Neural progenitor cell (in vitro differentiated cells): ENCODE results near the gene SOBP. TPM values are rescaled to one million over a fixed set of nuclear protein-coding genes. Genes with fewer than 3 reads are reported as not detected.
A peak's percentile ranks its signal among the peaks of the same experiment; 100 is the strongest.

Source experiments
- DNase-seq: peaks from one replicate; pipeline ENCODE4 v3.0.0-alpha.2; 2016; ENCODE audit warnings: low spot score
- H2AFZ ChIP-seq: fragments of 200-600 bp; sonication (generic); replicated peaks from 2 replicates; pipeline ENCODE4 v1.6.1; 2016; ENCODE audit warnings: antibody characterized with exemption
- H3F3A ChIP-seq: fragments of 200-600 bp; sonication (generic); 2 replicates; pipeline ENCODE4 v1.6.1; 2016; ENCODE audit warnings: antibody characterized with exemption, low read depth
- H3K27ac ChIP-seq: fragments of 200-600 bp; sonication (generic); 2 replicates; pipeline ENCODE4 v1.5.1; 2016; ENCODE audit warnings: mild to moderate bottlenecking
- H3K27me3 ChIP-seq: fragments of 200-600 bp; sonication (generic); 2 replicates; pipeline ENCODE4 v1.6.1; 2016; ENCODE audit warnings: mild to moderate bottlenecking, moderate library complexity
- H3K36me3 ChIP-seq: fragments of 200-600 bp; sonication (generic); 2 replicates; pipeline ENCODE4 v1.5.1; 2016
- H3K4me1 ChIP-seq: fragments of 200-600 bp; sonication (generic); 2 replicates; pipeline ENCODE4 v1.6.1; 2016; ENCODE audit warnings: mixed run types
- H3K4me2 ChIP-seq: fragments of 200-600 bp; sonication (generic); 2 replicates; pipeline ENCODE4 v1.6.1; 2016
- H3K4me3 ChIP-seq: fragments of 200-600 bp; sonication (generic); 2 replicates; pipeline ENCODE4 v1.5.1; 2016
- H3K79me2 ChIP-seq: fragments of 200-600 bp; sonication (generic); 2 replicates; pipeline ENCODE4 v1.6.1; 2016; ENCODE audit warnings: low read depth
- H3K9ac ChIP-seq: fragments of 200-600 bp; sonication (generic); 2 replicates; pipeline ENCODE4 v1.6.1; 2016
- H3K9me3 ChIP-seq: fragments of 200-600 bp; sonication (generic); 2 replicates; pipeline ENCODE4 v1.5.1; 2016; ENCODE audit warnings: low read depth
- H4K20me1 ChIP-seq: fragments of 200-600 bp; sonication (generic); 2 replicates; pipeline ENCODE4 v1.6.1; 2016; ENCODE audit warnings: low read depth
- H3K27ac Mint-ChIP-seq: 3 replicates; pipeline ENCODE4 v1.8.0; 2021; ENCODE audit warnings: mixed read lengths
- H3K27me3 Mint-ChIP-seq: 2 replicates; pipeline ENCODE4 v1.8.0; 2022; ENCODE audit warnings: low read depth, mild to moderate bottlenecking, inconsistent platforms, moderate library complexity, mixed read lengths; ENCODE audit not compliant: insufficient read depth
- H3K36me3 Mint-ChIP-seq: 3 replicates; pipeline ENCODE4 v1.8.0; 2021; ENCODE audit warnings: mixed read lengths
- H3K4me1 Mint-ChIP-seq: 3 replicates; pipeline ENCODE4 v1.8.0; 2021; ENCODE audit warnings: mixed read lengths
- H3K4me3 Mint-ChIP-seq: 3 replicates; pipeline ENCODE4 v1.8.0; 2021; ENCODE audit warnings: mild to moderate bottlenecking, moderate library complexity, mixed read lengths
- H3K9me3 Mint-ChIP-seq: 3 replicates; pipeline ENCODE4 v1.8.0; 2020; ENCODE audit warnings: mixed read lengths
- CTCF ChIP-seq: fragments of 200-600 bp; sonication (generic); IDR thresholded peaks from 2 replicates; pipeline ENCODE4 v1.5.1; 2017; ENCODE audit warnings: antibody characterized with exemption, mild to moderate bottlenecking
- EZH2 ChIP-seq: fragments of 200-600 bp; sonication (generic); IDR thresholded peaks from 2 replicates; pipeline ENCODE4 v1.6.1; 2017; ENCODE audit warnings: antibody characterized with exemption, mild to moderate bottlenecking, moderate library complexity
- EZH2phosphoT487 ChIP-seq: fragments of 200-600 bp; sonication (generic); IDR thresholded peaks from 2 replicates; pipeline ENCODE4 v1.6.1; 2017; ENCODE audit warnings: antibody characterized with exemption
- total RNA-seq: library from RNA; depleted of rRNA; stranded (reverse); fragments of >200 nt; gene quantifications from 2 replicates; pipeline ENCODE4 v1.2.3, GENCODE V29; 2015; ENCODE audit warnings: low replicate concordance

SOBP gene
- total RNA-seq, 1 donor from 2014 or later, result 12.6 TPM

DNA sequence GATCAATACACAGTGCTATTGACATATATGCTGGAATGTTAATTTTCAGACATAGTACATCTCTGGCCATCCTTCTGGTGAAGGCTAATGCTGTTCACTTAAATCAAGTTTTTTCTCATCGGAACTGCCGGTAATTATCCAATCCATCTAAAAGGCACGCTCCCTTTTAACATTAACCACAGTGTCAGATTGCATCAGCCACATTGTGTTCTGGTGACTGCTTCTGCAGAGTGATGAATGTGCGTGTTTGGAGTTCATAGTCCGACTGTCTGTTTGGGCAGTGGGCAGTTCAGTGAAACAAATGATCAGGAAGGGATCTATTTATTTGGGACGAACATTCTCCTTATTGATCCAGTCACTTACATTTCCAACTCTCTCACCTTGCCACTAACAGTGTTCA, 49.5 kb downstream of the SOBP start:
- Histone ChIP-seq H3K36me3 (no peaks in the 10 kb centered on the region), H3K9me3 (no peaks in the 10 kb centered on the region), H2AFZ (no peak overlapping the region), H3K9ac (no peak overlapping the region), H3K4me2 (no peak overlapping the region), H3K27me3 (no peaks in the 10 kb centered on the region), H3K4me3 (no peak overlapping the region), H3K79me2 (peaks cover 3% of the 10 kb centered on the region), H4K20me1 (peaks cover 4% of the 10 kb centered on the region), H3K4me1 (peaks cover 59% of the 10 kb centered on the region), H3K27ac (no peak overlapping the region), H3F3A (peaks cover 24% of the 10 kb centered on the region)
- H3K4me1 Mint-ChIP-seq, result peaks cover 42% of the 10 kb centered on the region
- H3K4me3 Mint-ChIP-seq, result no peak overlapping the region
- H3K36me3 Mint-ChIP-seq, result peaks cover 18% of the 10 kb centered on the region
- H3K9me3 Mint-ChIP-seq, result no peaks in the 10 kb centered on the region
- H3K27me3 Mint-ChIP-seq, result no peaks in the 10 kb centered on the region
- TF ChIP-seq EZH2phosphoT487 (no peak), CTCF (no peak)
- no peak for DNase-seq
- no peak overlapping the region for H3K27ac Mint-ChIP-seq

- Histone ChIP-seq H3K4me1 (peaks cover 54% of the 10 kb centered on the region), H3K27me3 (no peaks in the 10 kb centered on the region), H3K4me3 (no peak overlapping the region), H3F3A (peaks cover 18% of the 10 kb centered on the region), H4K20me1 (peaks cover 4% of the 10 kb centered on the region), H3K79me2 (peaks cover 3% of the 10 kb centered on the region), H3K9me3 (no peaks in the 10 kb centered on the region), H2AFZ (no peak overlapping the region), H3K36me3 (no peaks in the 10 kb centered on the region), H3K27ac (no peak overlapping the region), H3K4me2 (no peak overlapping the region), H3K9ac (no peak overlapping the region)
- DNase-seq, result no peak
- H3K4me3 Mint-ChIP-seq, result no peak overlapping the region
- no peaks in the 10 kb centered on the region for H3K27me3 Mint-ChIP-seq
- H3K9me3 Mint-ChIP-seq, result no peaks in the 10 kb centered on the region
- peaks cover 37% of the 10 kb centered on the region for H3K4me1 Mint-ChIP-seq
- no peak for TF ChIP-seq EZH2phosphoT487
- TF ChIP-seq CTCF, result no peak
- TF ChIP-seq EZH2, result no peak
- no peak overlapping the region for H3K27ac Mint-ChIP-seq
- H3K36me3 Mint-ChIP-seq, result peaks cover 18% of the 10 kb centered on the region
Measured at GRCh38 chr6:107539849-107540464, 50.0 kb downstream of the SOBP start.

DNA sequence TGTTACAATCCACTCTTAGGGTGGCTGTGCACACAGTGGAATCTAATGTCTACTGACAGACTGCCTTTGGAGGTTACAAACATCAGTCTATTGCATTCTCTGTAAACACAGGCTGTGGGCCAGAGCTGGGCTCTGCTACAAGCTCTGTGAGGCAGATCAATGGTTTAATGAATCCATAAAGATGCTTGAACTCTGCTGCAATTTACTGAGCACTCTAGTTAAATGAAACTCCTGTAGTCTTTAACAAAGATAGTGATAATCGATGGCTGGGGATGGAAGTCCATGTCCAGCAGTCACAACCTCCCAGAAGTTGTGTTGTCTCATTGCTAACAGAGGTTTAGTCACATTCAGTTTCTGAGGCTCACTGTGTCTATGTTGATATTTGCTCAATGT, 50.5 kb downstream of the SOBP start:
- H3K4me3 ChIP-seq, result no peak overlapping the region
- H3K79me2 ChIP-seq, result peaks cover 3% of the 10 kb centered on the region
- peaks cover 13% of the 10 kb centered on the region for H3F3A ChIP-seq
- no peak overlapping the region for H3K4me2 ChIP-seq
- H3K27ac ChIP-seq, result peak overlapping the region; percentile 9
- H4K20me1 ChIP-seq, result peaks cover under 1% of the 10 kb centered on the region
- no peak for DNase-seq
- H3K27me3 ChIP-seq, result no peaks in the 10 kb centered on the region
- no peaks in the 10 kb centered on the region for H3K27me3 Mint-ChIP-seq
- peaks cover 48% of the 10 kb centered on the region for H3K4me1 ChIP-seq
- peaks cover 35% of the 10 kb centered on the region for H3K4me1 Mint-ChIP-seq
- TF ChIP-seq EZH2, result no peak
- no peak for TF ChIP-seq EZH2phosphoT487
- no peak for TF ChIP-seq CTCF
- no peak overlapping the region for H3K4me3 Mint-ChIP-seq
- H3K9me3 ChIP-seq, result no peaks in the 10 kb centered on the region
- H3K27ac Mint-ChIP-seq, result no peak overlapping the region
- no peak overlapping the region for H2AFZ ChIP-seq
- H3K9ac ChIP-seq, result no peak overlapping the region
- H3K36me3 Mint-ChIP-seq, result peaks cover 18% of the 10 kb centered on the region
- H3K36me3 ChIP-seq, result no peaks in the 10 kb centered on the region
- no peaks in the 10 kb centered on the region for H3K9me3 Mint-ChIP-seq
